ENCODE results near the gene PIEZO2. TPM values are rescaled to one million over a fixed set of nuclear protein-coding genes. Genes with fewer than 3 reads are reported as not detected.

PIEZO2 gene
- total and polyA plus RNA-seq, 12 donors = 0.07 to 1.4 (median 0.25) TPM; not detected in 1

DNA sequence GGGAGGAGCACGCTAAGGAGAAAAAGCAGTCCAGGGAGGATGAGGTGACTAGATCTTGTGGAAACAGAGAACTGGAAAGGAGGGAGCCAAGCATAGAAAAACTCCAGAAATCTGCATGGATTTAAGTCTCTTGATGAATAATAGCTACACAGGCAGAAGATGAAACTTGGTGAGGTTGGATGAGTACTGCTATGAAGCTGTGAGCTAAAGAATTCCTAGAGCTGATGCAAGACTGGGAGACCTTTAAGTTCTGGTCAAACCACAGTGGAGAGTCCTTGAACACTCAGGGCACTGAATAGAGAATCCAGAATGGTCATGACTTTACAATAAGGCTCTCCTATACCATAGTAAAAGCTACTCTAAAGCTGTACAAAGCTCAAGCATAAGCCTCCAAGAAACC lies 18.4 kb upstream of the PIEZO2 start:
- Histone ChIP-seq H3K27me3 (peaks cover 0 to 14% (median 0%) of the 10 kb centered on the region in 7 donors), H3K27ac (no peak overlapping the region), H3K36me3 (no peaks in the 10 kb centered on the region), H3K4me1 (no peaks in the 10 kb centered on the region), H3K9me3 (peaks cover 0 to 9% (median 0%) of the 10 kb centered on the region in 11 donors), H3K4me3 (no peak overlapping the region)
- ATAC-seq (no peak), DNase-seq (no peak)
- TF ChIP-seq, protein P1, sequence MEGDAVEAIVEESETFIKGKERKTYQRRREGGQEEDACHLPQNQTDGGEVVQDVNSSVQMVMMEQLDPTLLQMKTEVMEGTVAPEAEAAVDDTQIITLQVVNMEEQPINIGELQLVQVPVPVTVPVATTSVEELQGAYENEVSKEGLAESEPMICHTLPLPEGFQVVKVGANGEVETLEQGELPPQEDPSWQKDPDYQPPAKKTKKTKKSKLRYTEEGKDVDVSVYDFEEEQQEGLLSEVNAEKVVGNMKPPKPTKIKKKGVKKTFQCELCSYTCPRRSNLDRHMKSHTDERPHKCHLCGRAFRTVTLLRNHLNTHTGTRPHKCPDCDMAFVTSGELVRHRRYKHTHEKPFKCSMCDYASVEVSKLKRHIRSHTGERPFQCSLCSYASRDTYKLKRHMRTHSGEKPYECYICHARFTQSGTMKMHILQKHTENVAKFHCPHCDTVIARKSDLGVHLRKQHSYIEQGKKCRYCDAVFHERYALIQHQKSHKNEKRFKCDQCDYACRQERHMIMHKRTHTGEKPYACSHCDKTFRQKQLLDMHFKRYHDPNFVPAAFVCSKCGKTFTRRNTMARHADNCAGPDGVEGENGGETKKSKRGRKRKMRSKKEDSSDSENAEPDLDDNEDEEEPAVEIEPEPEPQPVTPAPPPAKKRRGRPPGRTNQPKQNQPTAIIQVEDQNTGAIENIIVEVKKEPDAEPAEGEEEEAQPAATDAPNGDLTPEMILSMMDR (IDR thresholded peaks at IDR 0.05) = no peak
- intact Hi-C loops (cut with DNase I) = loop anchor here in 1 of 10 donors (10.0 kb wide), 1 partner anchor 217 kb away; no protein-coding TSS in a partner anchor
- WGBS, 2 donors = 85 to 88% methylated on average over 1 of the region's 1 CpG

DNA sequence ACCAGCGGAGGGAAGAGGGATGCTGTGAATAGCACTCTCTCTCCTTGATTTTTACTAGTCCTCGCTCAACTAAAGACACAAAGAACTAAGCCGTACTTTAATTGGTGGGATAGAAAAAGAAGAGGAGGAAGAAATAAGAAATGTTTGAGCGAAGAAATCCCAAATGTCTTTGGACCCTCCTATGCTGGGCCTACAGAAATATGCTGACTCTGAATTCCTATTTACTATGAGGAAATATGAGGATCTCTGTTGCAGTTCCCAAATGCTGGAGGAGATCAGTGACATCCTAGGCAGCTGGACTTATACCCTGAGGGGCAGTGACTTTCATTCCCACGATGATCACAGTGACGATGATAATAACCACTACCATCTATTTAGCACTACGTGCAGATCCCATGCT lies 16.6 kb upstream of the PIEZO2 start:
- ATAC-seq (no peak), DNase-seq (no peak)
- WGBS, 2 donors = 93 to 94% methylated on average over 7 of the region's 7 CpGs
- peaks cover 0 to 9% (median 0%) of the 10 kb centered on the region in 11 donors for H3K9me3 ChIP-seq
- TF ChIP-seq, protein P1 (IDR thresholded peaks at IDR 0.05) = no peak
- no peaks in the 10 kb centered on the region for H3K4me1 ChIP-seq
- intact Hi-C loops (cut with DNase I) = loop anchor here in 1 of 10 donors (10.0 kb wide), 1 partner anchor 219 kb away; no protein-coding TSS in a partner anchor
- no peak overlapping the region for H3K27ac ChIP-seq
- no peaks in the 10 kb centered on the region for H3K36me3 ChIP-seq
- H3K27me3 ChIP-seq = peaks cover 0 to 28% (median 2%) of the 10 kb centered on the region in 7 donors
- no peak overlapping the region for H3K4me3 ChIP-seq

- H3K4me1 ChIP-seq = no peaks in the 10 kb centered on the region
- no peak overlapping the region for H3K27ac ChIP-seq
- peaks cover 0 to 35% (median 4%) of the 10 kb centered on the region in 7 donors for H3K27me3 ChIP-seq
- WGBS, 2 donors = 90 to 94% methylated on average over 3 of the region's 3 CpGs
- H3K36me3 ChIP-seq = no peaks in the 10 kb centered on the region
- peaks cover 0 to 9% (median 0%) of the 10 kb centered on the region in 11 donors for H3K9me3 ChIP-seq
- DNase-seq (no peak), ATAC-seq (no peak)
- H3K4me3 ChIP-seq = no peak overlapping the region
- intact Hi-C loops (cut with DNase I) = loop anchor here in 1 of 10 donors (10.0 kb wide), 1 partner anchor 220 kb away; no protein-coding TSS in a partner anchor
- TF ChIP-seq, protein P1 (IDR thresholded peaks at IDR 0.05) = no peak
These were observed 15.8 kb upstream of the PIEZO2 start for GRCh38 chr18:11165138-11165537.

DNA sequence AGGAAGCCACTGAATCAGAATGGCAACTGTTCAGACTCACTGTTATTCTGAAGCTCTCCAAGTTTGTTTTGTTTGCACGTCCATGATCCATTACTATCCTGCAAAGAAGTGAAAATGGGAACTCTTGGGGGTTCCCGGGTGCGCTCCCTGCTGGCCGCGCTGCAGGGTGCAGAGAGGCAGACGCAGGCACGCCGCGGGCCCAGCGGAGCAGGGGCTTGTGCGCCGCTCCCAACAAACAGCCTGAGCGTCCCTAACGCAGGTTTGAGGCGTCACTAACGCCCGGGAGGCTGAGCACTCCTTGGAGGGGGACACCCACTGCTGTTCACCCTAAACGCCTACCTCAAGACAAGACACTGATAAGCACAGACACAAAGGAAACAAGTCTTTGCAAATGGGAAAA lies 14.3 kb upstream of the PIEZO2 start:
- H3K4me1 ChIP-seq = no peaks in the 10 kb centered on the region
- TF ChIP-seq, protein P1 (IDR thresholded peaks at IDR 0.05) = peak in 7 of 9 donors; percentile 42 to 66 (median 52)
- DNase-seq (peak in 1 of 2 donors; percentile 32), ATAC-seq (peak in 4 of 8 donors; percentile 53 to 69 (median 55))
- H3K9me3 ChIP-seq = peaks cover 0 to 3% (median 0%) of the 10 kb centered on the region in 11 donors
- intact Hi-C loops (cut with DNase I) = loop anchor here in 1 of 10 donors (10.0 kb wide), 1 partner anchor 221 kb away; no protein-coding TSS in a partner anchor
- WGBS, 2 donors = 8 to 14% methylated on average over 18 of the region's 18 CpGs
- no peaks in the 10 kb centered on the region for H3K36me3 ChIP-seq
- H3K27ac ChIP-seq = no peak overlapping the region
- no peak overlapping the region for H3K4me3 ChIP-seq
- peaks cover 0 to 40% (median 10%) of the 10 kb centered on the region in 7 donors for H3K27me3 ChIP-seq
